HG03457 (cell line): ENCODE results near the gene TTLL12.
A peak's percentile ranks its signal among the peaks of the same experiment; 100 is the strongest.

ENCODE experiments used
- ATAC-seq: cut with Tn5 transposase; IDR thresholded peaks from one replicate; pipeline ENCODE4 v1.9.1; 2021; ENCODE audit warnings: moderate number of reproducible peaks; ENCODE audit not compliant: unreplicated experiment

Gene TTLL12

DNA sequence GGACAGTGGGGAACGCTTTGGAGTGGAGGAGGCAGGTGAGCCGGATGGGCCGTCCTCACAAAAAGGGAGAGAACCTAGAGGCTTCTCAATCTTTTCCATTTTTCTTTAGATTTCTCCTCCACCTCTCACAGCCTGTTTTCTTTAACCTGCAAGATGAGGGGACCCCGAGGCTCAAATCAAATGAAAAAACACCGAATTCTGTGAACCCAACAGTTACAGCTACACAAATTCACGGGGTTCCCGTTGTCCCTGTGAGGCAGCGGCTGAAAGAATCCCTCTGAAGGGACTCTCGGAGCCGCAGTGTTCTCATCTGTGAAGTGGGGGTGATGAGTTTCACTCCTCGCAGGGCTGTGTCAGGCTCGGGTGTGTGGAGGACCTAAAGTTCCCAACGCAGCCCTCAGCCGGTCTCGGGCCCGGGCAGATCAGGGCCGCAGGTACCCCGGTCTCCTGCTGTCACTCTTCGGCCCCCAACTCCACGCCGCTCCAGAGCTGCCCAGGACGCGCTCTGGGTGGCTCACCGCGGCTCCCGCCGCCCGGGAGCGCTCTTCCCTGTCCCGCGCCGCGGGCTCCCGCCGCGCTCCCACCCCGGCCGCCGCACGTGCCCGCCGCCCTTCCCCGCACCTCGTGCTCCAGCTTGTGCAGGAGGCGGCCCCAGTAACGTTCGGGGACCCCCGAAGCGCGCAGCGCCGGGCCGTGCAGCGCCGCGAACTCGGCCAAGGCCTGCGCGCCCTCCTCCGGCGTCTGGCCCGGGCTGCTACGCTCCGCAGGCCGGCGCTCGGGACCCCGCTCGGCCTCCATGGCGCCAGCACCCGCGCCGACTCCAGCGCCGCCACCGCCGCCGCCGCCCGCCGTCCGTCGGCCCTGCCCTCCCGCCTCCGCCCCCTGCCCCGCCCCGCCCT lies at the start of gene TTLL12:
Gene TTLL12 (minus strand): TSS at position 863 of the 899 bp plus-strand sequence. CDS start 65 bp downstream, at position 798.
- peak; percentile 27 for ATAC-seq

DNA sequence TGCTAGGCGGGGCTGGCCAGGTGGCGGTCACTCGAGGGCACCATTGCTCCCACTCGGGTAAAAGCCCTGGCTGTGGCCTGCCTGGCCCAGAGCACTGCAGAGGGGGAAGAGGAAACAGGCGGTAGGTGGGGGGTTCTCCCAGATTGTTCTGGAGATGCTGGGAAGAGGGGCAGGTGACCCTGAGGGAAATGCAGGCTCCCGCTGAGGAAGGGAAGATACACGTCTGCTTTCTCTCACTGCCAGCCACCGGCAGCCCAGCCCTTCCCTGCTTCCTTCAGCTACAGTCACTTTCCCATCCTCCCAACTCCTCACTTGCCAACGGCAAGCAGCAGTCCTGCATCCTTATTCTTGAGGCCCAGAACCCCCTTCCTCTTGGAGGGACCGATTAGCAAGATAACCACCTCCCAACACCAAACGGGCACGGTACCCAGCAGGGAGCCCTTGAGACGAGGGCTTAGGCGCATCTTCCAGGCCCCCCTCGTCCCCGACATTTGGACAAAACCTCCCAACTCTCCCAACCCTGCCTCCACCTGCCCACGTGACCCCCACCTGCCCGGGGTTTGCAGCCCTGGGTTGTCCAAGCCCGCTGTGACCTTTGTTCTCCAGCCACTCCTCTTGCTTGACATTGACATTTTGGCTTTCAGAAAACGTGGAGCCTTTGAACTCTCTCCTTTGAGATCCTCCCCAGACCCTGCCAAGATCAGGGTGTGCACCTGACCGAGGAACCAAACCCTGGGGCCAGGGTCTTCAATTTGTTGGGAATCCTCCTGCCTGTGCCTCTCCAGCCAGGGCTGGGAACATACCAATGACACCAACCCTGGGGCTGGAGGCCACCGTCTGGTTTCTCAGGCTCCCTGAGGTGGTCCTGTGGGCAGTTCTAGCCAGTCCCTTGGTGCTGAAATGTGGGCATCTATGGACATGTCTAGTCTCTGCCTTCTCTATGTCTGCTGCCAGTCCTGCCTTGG lies 48.8 kb upstream of the TTLL12 start:
- no peak for ATAC-seq

DNA sequence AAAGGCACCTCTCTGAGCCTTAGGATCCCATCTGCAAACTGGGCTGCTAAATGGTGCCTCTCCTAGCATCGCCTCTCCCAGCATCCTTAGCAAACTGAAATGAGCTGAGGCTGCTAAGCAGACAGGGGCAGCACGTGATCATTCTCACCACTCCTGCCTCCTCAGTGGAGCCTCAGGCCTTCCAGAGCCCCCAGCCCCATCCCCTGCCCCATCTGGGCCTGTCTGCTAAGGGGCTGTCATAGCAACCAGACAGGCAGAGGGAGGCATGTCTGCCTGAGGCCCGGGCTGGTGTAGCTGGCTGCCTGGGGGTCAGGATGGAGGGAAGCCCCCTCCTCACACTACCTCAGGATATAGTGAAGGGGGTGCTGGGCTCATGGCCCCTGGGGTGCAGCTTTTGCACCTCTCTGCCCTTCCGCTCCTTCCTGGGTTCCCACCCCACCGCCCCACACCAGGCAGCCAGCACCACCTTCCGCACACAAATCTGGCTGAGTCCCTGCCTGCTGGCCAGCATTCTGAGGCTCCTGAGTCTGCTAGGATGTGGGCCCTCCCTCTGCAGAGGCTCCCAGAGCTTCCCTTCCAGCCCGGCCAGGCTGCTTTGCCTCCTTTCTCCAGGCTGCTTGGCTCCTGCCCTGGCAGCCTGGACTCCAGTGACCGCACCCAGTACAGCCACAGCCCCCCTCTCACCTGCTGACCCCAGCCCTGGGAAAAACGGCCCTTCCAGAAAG lies 47.5 kb upstream of the TTLL12 start:
- ATAC-seq = no peak

DNA sequence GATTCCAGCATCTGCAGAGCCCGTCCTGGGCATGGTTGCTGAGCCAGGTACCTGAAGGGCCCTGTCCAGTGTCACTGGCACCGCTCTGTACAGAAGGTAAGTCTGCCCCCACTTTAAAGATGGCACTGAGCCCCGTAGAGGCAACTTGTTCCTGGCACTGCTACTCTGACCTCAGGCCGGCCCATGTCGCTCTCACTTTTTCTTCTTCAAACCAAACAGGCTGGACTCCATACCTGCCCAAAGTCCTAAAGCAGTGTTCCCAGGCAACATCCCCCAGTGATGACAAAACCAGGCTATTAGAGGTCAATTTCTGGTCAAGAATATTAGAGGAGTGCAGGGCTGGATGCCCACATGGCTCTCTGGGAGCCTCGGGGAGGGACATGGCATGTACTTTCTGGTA lies 46.6 kb upstream of the TTLL12 start:
- no peak for ATAC-seq

DNA sequence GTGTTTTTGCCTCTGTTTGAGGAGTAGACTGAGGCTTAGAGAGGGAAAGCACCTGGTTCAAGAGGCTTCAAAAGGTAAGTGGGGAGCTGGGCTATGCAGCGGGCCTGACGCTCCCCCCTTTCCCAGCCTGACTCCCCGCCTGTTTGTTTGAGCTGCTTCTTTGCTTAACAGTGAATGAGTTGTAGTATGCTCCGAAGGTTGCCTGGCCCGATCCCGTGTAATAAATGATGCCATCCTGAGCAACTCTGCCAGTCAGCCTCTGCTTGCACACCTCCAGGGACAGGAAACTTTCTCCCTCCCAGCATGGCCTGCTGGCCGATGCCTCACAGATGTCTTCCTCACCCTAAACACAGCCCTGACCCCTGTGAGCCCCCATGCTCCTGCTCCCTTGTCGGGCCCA lies 45.5 kb upstream of the TTLL12 start:
- ATAC-seq = no peak

DNA sequence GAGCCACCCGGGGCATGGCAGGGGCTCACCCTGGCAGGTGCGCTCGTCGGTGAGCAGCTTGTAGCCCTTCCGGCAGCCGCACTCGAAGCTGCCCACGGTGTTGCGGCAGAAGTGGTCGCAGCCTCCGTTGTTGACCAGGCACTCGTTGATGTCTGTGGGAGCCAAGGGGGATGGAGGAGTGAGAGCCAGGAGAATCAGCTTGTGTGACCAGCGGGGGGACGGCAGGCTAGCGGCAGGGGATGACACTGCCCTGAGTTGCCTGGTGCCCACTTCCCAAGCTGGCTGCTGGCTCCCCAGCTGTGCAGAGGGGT lies 44.7 kb upstream of the TTLL12 start:
- no peak for ATAC-seq

DNA sequence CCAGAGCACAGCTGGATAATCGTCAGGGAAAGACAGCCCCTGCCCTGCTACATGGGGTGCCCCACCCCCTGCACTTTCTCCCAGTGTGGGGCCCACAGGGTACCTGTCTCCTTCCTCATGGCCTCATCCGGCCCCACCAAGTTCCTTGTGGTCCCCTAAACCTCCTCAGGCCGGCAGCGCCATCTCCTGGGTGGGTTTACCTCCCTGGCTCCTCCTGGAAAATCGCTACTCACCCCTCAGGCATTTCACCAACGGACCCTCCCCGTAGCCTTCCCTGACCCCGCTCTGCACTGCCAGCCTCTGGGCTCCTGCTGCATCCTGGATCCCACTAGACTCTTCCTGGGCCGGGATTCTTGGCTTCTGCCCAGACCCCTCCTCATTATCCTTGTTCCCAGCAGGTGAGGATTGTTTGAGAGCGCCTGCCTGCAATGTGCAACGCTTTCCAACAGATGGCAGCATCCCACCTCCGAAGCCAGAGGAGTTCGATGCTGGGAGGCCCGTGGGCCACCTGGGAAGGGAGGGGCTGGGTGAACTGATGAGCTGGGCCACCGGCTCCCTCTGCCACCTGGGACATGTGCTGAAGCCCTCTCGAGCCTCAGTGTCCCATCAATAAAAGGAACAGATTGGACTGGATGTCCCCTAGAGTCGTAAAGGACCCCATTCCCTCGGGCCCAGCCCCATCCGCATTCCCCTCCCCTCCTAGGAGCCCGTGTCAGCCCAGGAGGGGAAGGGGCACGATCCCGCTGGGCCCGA lies 44.2 kb upstream of the TTLL12 start:
- no peak for ATAC-seq

DNA sequence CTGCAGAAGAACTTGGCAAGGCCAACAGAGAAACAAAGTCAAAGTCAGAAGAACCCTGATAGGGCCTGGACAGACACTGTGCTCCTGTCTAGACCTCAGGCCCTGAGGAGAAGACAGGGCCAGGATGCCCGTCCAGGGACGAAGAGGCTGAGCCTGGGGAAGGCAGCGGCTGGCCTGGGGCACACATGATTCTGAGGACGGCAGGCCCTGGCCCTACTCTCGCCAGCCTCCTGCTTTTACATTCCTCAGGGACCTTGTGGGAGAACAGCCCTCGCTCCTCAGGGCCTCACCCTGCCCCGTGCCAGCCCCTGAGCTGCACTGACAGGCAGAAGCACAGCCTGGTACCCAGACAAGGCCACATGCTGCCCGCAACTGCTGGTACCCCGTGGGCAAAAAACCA lies 43.6 kb upstream of the TTLL12 start:
- no peak for ATAC-seq

DNA sequence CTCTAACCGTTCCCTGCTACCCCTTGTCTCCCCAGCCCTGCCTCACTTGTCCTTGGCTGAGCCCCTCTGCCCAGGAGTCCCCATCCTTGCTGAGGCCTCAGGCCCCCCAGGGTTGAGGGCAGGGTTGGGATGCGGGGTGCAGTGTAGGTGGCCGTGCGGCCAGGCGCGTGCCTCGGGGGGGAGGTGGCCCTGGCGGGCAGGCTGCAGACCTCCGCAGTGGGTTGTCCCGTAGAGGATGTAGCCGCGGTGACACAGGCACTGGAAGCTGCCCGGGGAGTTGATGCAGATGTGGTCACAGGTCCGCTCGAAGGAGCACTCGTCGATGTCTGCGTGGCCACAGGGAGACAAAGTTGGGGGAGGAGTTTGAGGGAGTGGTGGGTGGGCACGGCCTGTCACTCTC lies 41.9 kb upstream of the TTLL12 start:
- ATAC-seq = no peak

DNA sequence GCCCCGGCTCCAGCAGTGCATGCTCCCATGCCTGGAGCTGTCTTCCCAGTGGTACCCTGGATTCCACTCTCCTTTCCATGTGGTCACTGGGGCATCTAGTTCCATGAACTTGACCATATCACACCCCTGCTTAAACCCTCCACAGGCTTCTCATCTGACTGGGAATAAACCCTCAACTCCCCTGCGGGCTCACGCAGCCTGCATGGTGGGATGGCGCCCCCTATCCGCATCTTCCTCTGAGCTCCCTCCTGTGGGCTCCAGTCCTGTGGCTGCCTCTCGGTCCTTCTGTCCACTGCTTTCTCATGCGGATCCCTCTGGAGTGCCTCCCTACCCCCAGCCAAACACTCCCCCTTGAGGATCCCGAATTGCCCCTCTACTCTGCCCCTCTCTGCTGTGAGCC lies 41.4 kb upstream of the TTLL12 start:
- ATAC-seq = no peak

DNA sequence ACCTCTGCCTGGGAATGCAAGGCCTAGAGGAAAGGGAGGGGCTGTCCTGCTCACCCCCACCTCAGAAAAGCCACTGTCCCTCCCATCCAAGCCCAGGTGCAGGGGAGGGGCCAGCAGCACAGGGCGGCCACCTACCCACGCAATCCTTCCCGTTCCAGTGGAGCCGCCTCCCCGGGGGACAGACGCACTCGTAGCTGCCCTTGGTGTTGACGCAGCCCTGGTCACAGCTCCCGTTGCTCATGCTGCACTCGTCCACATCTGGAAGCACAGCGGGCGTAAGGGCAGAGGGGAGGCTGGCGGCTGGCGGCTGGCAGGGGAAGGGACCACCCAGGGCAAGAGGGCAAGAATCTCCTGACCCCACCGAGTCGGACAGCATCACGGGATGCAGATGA lies 40.3 kb upstream of the TTLL12 start:
- ATAC-seq = no peak

DNA sequence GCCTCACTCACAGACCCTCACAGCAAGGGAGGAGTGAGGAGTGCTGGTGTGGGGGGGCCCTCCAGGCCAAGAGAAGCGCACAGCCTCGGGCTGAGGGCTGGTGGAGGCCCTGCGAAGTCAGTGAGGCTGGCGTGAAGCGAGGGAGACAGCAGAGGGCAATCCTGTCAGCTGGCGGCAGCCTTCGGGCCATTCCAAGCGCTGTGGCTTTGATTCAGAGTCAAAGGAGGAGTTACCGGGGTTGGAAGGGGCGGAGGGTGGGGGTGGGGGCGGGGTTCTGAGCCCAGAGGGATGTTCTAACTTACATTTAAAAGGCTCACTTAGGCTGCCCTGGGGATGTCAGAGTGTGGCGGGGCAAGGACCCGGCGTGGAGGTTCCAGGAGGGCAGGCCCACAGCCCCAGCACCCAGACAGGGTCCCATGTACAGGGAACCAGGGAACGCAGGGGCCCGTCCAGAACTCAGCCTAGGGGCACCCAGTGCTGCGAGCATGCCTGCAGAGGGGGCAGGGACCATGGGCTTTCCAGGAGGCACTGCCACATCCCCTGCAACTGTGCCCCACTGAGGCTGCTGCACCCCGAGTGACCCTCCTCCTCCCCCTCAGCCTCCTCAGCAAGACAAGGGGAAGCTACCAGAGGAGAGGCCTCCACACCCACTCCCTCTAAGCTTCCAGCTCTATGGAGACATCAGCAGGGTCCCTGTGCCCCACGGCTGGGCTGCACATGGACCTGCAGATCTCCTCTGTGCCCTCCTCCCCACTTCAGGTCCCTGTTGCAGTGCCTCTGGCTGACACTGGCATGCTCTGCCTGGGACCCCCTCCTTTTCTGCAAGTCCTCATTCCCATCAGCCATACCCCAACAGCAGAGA lies 39.7 kb upstream of the TTLL12 start:
- no peak for ATAC-seq

DNA sequence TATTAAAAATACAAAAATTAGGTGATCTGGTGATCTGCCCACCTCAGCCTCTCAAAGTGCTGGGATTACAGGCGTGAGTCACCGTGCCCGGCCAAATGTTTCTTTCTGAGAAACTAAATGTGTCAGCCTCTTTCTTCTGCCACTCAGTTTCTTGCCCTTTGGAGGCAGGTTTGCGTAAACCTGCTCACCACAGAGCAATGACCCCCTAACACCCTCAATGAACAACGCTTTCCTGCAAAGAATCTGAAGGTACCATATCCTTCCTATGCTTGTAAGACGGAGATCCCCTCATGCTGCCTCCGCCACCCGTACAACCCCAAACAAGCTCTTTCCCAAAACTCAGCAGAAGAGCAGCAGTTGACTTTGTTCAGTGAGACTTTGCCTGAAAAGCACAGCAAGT lies 38.7 kb upstream of the TTLL12 start:
- no peak for ATAC-seq

DNA sequence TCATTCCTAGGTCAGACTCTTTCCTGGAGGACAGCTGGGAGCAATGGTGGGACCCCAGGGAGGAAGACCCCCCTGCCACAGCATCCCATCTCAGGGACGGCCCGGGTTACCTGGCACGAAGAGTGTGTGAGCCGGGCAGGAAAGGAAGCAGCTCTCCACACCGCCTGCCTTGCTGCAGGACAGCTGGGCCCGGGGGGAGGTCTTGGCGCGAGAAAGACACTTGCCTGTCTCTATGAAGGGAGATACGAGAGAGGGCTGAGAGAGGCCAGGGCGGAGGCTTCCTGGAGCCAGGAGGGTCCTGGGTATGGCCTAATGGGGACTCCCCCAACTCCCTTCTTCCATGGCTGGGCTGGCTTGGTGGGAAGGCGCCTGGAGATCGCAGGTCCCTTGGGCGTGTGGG lies 36.1 kb upstream of the TTLL12 start:
- no peak for ATAC-seq

DNA sequence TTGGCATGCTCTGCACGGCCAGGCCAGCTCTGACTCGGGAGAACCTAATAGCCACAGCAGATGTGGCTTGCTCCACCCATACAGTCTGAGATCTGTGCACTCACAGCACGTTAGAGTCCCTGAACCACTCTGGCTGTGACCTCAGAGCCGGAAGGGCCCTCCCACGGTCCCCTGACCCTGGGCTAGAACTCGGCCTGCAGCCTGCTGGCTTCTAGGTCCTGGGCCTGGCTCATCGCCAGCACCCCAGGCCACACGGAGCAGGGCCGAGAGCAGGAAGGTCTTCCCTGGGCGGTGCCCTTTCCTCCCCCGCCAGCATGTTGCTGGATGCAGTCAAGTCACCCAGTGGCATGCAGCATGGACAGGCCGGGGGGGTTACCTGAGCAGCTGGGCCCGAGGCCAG lies 35.3 kb upstream of the TTLL12 start:
- no peak for ATAC-seq

DNA sequence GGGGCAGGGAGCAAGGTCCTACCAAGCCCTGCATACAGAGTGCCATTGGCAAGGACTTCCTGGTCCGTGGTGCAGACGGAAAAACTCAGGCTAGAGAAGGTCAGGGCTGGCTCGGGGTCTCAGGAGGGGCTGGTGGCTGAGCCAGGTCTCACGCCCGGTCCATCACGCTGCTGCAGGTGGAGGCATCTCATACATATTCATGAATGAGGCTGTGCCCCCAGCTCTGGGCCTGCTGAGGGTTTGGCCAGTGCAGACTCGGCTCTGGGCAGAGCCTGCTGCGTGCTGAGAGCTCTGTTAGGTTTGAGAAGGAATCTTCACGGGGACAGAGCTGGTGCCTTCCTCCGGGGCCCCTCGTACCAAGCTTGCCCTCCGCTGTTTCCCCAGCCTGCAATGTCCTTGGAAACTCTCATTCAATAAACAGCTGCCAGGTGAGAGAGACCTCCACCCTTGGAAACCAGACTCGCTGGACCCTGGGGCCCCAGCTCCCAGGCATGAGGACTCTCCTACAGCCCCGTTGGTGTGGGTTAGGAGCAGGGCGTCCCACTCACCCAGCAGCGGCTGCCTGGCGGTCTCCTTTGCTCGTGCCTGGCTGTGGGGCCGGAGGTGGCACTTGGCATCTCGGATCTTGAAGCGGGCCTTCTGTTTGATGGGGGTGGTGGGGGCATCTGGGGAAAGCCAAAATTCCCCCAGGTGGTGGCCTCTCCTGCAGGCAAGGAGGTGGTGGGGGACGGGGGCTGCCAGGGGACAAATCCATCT lies 33.9 kb upstream of the TTLL12 start:
- ATAC-seq = no peak

DNA sequence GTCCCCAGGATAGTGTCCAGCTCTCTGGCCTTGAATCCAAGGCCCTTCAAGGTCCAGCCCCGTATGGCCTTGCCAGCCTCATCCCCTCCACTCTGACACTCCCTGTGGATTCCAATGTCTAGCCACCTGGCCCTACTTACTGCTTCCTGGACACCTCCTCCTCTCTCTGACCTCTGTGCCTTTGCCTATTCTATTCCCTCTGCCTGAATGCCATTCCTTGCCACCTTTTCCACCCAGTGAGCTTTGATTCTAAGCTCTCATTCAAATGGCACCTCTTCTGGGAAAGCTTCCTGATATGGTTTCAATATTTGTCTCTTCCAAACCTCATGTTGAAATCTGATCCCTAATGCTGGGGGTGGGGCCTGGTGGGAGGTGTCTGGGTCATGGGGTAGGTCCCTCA lies 31.9 kb upstream of the TTLL12 start:
- no peak for ATAC-seq

DNA sequence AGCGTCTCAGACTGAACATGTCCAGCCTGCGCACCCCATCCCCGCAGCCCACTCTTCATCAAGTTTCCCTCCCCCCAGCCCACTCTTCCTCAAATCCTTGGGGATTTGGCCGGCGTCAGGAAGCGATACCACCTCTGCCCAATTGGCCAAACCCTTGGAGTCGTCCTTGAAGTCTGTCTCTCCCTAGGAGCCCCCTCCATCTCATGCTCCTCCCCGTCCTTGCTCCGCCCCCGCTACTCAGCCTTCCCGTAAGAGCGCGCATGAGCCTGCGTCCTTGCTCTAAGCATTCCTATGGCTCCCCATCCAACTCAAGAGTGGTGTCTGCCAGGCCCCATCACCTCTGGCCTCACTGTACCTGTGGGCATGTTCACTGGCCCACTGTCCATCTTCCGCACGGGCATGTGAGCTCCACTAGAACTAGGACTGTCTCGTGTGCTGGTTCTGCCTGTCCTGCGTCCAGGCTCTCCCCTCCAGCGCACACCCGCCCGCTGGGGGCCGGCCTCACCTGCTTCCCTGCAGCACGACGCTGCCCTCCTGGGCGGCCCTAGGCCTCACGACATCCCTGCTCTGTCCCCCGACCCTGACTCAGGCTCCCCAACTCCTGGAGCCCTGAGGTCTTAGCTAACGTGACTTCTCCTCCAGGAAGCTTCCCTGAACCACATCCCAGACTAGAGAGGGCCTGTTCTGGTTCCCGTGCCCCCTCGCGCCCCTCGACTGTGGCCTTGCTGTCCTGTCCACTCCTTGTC lies 30.5 kb upstream of the TTLL12 start:
- ATAC-seq = no peak
